HEK293 (cell line): ENCODE data around the gene LRP1B.

Source experiments
- CTCF ChIA-PET: fragments of 350-600 bp; formaldehyde crosslinking; extraction: SDS; loops from one replicate; lab custom pipeline; 2021; ENCODE audit warnings: antibody characterized with exemption; lab: Yijun Ruan, JAX
- POLR2A ChIA-PET: fragments of 300-600 bp; formaldehyde crosslinking; extraction: SDS; loops from one replicate; lab custom pipeline; 2020; ENCODE audit warnings: antibody characterized with exemption, inconsistent platforms; lab: Yijun Ruan, JAX
- H3K27ac ChIP-seq: fragments of 200-500 bp; sonication (Bioruptor generic); 2 replicates; pipeline ENCODE4 v1.5.1; 2014; ENCODE audit warnings: low read depth, low read length, control low read depth, inconsistent platforms; ENCODE audit errors: extremely low read depth
- H3K36me3 ChIP-seq, 2 experiments: fragments of 200-500 bp in 1 of 2; sonication (Bioruptor generic) in 1 of 2; 1 replicate in 1 of 2; 2 replicates in 1 of 2; pipeline ENCODE4 v1.5.1; 2014 to 2017; ENCODE audit warnings: inconsistent platforms in 2 of 2, low read length in 2 of 2; ENCODE audit not compliant: control insufficient read depth in 2 of 2, insufficient read depth in 1 of 2
- H3K4me1 ChIP-seq: fragments of 200-500 bp; sonication (Bioruptor generic); 2 replicates; pipeline ENCODE4 v1.5.1; 2014; ENCODE audit warnings: mild to moderate bottlenecking, low read length, inconsistent platforms; ENCODE audit not compliant: control insufficient read depth, insufficient read depth
- H3K4me3 ChIP-seq: 2 replicates; pipeline ENCODE4 v1.5.1; 2011; ENCODE audit warnings: low read depth, mild to moderate bottlenecking, control low read depth, low read length, moderate library complexity
- H3K9me3 ChIP-seq: fragments of 200-500 bp; sonication (Bioruptor generic); 2 replicates; pipeline ENCODE4 v1.5.1; 2014; ENCODE audit warnings: low read depth, low read length, inconsistent platforms; ENCODE audit not compliant: control insufficient read depth, insufficient read depth
- GLIS1 ChIP-seq: fragments of 450-650 bp; formaldehyde crosslinking; IDR thresholded peaks from 2 replicates; pipeline ENCODE4 v1.5.1; 2016; ENCODE audit warnings: missing biosample characterization, missing genetic modification characterization
- GLIS2 ChIP-seq: fragments of 450-650 bp; formaldehyde crosslinking; IDR thresholded peaks from 2 replicates; pipeline ENCODE4 v1.5.1; 2016; ENCODE audit warnings: missing biosample characterization, missing genetic modification characterization
- KLF7 ChIP-seq: fragments of 450-650 bp; formaldehyde crosslinking; IDR thresholded peaks from 2 replicates; pipeline ENCODE4 v1.5.1; 2016; ENCODE audit warnings: missing biosample characterization, missing genetic modification characterization, borderline replicate concordance
- OSR2 ChIP-seq: fragments of 450-650 bp; formaldehyde crosslinking; IDR thresholded peaks from 2 replicates; pipeline ENCODE4 v1.5.1; 2016; ENCODE audit warnings: missing biosample characterization, missing genetic modification characterization
- ZFP37 ChIP-seq: fragments of 450-650 bp; formaldehyde crosslinking; IDR thresholded peaks from 2 replicates; pipeline ENCODE4 v1.5.1; 2016; ENCODE audit warnings: missing biosample characterization, missing genetic modification characterization
- ZNF239 ChIP-seq: fragments of 450-650 bp; formaldehyde crosslinking; IDR thresholded peaks from 2 replicates; pipeline ENCODE4 v1.5.1; 2016; ENCODE audit warnings: missing biosample characterization, missing genetic modification characterization
- ZNF24 ChIP-seq: fragments of 450-650 bp; formaldehyde crosslinking; IDR thresholded peaks from 2 replicates; pipeline ENCODE4 v1.5.1; 2016; ENCODE audit warnings: missing biosample characterization, missing genetic modification characterization
- ZNF433 ChIP-seq: fragments of 450-650 bp; formaldehyde crosslinking; IDR thresholded peaks from 2 replicates; pipeline ENCODE4 v1.5.1; 2016; ENCODE audit warnings: missing biosample characterization, missing genetic modification characterization, low read depth
- ZNF473 ChIP-seq: fragments of 450-650 bp; formaldehyde crosslinking; IDR thresholded peaks from 2 replicates; pipeline ENCODE4 v1.5.1; 2017; ENCODE audit warnings: missing biosample characterization, missing genetic modification characterization
- ZNF514 ChIP-seq: fragments of 450-650 bp; formaldehyde crosslinking; IDR thresholded peaks from 2 replicates; pipeline ENCODE4 v1.5.1; 2016; ENCODE audit warnings: missing biosample characterization, missing genetic modification characterization
- ZNF560 ChIP-seq: fragments of 450-650 bp; formaldehyde crosslinking; IDR thresholded peaks from 2 replicates; pipeline ENCODE4 v1.5.1; 2017; ENCODE audit warnings: missing biosample characterization, missing genetic modification characterization, borderline replicate concordance
- ZNF626 ChIP-seq: fragments of 450-650 bp; sonication (Bioruptor Pico); formaldehyde crosslinking; IDR thresholded peaks from 2 replicates; pipeline ENCODE4 v1.5.1; 2018; ENCODE audit warnings: missing biosample characterization, missing genetic modification characterization, inconsistent platforms
- ZNF660 ChIP-seq: fragments of 450-650 bp; IDR thresholded peaks from 2 replicates; pipeline ENCODE4 v1.5.1; 2018; ENCODE audit warnings: missing biosample characterization, mild to moderate bottlenecking, missing genetic modification characterization
- ZNF777 ChIP-seq: fragments of 450-650 bp; formaldehyde crosslinking; IDR thresholded peaks from 2 replicates; pipeline ENCODE4 v1.5.1; 2017; ENCODE audit warnings: missing biosample characterization, missing genetic modification characterization, borderline replicate concordance
- ZSCAN16 ChIP-seq: fragments of 450-650 bp; formaldehyde crosslinking; IDR thresholded peaks from 2 replicates; pipeline ENCODE4 v1.5.1; 2016; ENCODE audit warnings: missing biosample characterization, missing genetic modification characterization
- TF ChIP-seq, protein P1 (sequence below): sonication (generic); formaldehyde crosslinking; IDR thresholded peaks from 2 replicates; pipeline ENCODE4 v1.8.1; 2022; ENCODE audit warnings: mild to moderate bottlenecking, moderate library complexity, missing genetic modification reagents
- TF ChIP-seq, protein P2 (sequence below): fragments of 450-650 bp; formaldehyde crosslinking; IDR thresholded peaks from 2 replicates; pipeline ENCODE4 v1.5.1; 2016; ENCODE audit warnings: missing biosample characterization, missing genetic modification characterization
- TF ChIP-seq, protein P3 (sequence below): fragments of 450-650 bp; formaldehyde crosslinking; IDR thresholded peaks from 2 replicates; pipeline ENCODE4 v1.5.1; 2017; ENCODE audit warnings: missing biosample characterization, missing genetic modification characterization
- TF ChIP-seq, protein P4 (sequence below): fragments of 450-650 bp; formaldehyde crosslinking; conservative IDR thresholded peaks from 2 replicates; pipeline ENCODE4 v1.5.1; 2016; ENCODE audit warnings: low read depth, missing biosample characterization, missing genetic modification characterization

LRP1B gene

DNA sequence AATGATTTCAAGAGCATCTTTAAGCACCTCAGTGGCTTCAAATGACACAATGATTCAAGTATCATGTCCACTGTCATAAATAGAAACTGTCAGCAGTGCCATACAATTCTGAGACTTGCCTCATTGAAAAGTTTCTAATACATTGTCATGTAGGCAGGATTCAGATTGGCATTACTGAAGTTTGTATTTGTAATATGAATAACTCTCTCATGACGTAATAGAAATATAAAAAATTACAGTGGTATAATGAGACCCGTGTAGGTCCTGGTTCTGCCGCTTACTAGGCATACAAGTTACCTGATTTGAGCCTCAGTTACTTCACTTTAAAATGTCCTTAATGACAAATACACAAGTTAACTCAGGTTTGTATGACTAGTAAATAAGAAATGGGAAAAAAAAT, 1814.5 kb downstream of the LRP1B start:
- Histone ChIP-seq H3K4me1 (no peaks in the 10 kb centered on the region), H3K4me3 (no peak overlapping the region), H3K36me3 (no peaks in the 10 kb centered on the region)
- CTCF ChIA-PET: no interaction called here
- POLR2A ChIA-PET: no interaction called here
- TF ChIP-seq OSR2: no peak
- TF ChIP-seq, protein P1, sequence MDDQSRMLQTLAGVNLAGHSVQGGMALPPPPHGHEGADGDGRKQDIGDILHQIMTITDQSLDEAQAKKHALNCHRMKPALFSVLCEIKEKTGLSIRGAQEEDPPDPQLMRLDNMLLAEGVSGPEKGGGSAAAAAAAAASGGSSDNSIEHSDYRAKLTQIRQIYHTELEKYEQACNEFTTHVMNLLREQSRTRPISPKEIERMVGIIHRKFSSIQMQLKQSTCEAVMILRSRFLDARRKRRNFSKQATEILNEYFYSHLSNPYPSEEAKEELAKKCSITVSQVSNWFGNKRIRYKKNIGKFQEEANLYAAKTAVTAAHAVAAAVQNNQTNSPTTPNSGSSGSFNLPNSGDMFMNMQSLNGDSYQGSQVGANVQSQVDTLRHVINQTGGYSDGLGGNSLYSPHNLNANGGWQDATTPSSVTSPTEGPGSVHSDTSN (CRISPR knock-in tag): no peak
- TF ChIP-seq, all 188 proteins: peak for 0
- Histone ChIP-seq H3K27ac (no peak overlapping the region), H3K9me3 (no peaks in the 10 kb centered on the region)

DNA sequence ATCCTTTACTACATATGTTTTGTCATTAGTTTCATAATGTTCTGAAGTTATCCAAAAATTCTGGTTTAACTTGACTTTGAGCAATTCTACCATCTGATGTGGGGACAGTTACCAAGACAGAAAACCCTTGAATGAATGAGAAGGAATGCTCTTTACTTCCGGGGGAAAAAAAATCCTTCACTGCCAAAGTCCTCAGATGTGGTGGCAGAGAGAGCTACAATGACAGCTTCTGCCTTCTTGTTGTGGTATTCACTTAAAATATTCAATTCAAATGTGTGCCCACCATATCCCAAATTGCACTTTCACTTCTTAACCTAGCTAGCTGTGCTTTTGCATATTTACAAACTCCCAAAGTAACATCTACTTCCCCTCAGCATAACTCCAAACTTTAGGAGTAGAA, 1818.9 kb downstream of the LRP1B start:
- TF ChIP-seq, protein P2, sequence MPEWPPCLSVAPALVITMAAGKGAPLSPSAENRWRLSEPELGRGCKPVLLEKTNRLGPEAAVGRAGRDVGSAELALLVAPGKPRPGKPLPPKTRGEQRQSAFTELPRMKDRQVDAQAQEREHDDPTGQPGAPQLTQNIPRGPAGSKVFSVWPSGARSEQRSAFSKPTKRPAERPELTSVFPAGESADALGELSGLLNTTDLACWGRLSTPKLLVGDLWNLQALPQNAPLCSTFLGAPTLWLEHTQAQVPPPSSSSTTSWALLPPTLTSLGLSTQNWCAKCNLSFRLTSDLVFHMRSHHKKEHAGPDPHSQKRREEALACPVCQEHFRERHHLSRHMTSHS (tag by site-specific recombination): no peak
- TF ChIP-seq ZNF473 (tag by site-specific recombination) (no peak), ZNF514 (tag by site-specific recombination) (no peak), ZNF777 (no peak), ZNF24 (no peak), ZNF626 (tag by site-specific recombination) (no peak), ZNF660 (tag by site-specific recombination) (no peak), ZNF560 (tag by site-specific recombination) (no peak), ZNF433 (tag by site-specific recombination) (no peak), ZFP37 (tag by site-specific recombination) (no peak), ZSCAN16 (tag by site-specific recombination) (no peak), GLIS1 (tag by site-specific recombination) (no peak), KLF7 (tag by site-specific recombination) (no peak), ZNF239 (tag by site-specific recombination) (no peak), GLIS2 (tag by site-specific recombination) (no peak)
- TF ChIP-seq, protein P3, sequence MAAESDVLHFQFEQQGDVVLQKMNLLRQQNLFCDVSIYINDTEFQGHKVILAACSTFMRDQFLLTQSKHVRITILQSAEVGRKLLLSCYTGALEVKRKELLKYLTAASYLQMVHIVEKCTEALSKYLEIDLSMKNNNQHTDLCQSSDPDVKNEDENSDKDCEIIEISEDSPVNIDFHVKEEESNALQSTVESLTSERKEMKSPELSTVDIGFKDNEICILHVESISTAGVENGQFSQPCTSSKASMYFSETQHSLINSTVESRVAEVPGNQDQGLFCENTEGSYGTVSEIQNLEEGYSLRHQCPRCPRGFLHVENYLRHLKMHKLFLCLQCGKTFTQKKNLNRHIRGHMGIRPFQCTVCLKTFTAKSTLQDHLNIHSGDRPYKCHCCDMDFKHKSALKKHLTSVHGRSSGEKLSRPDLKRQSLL: no peak
- TF ChIP-seq, protein P4, sequence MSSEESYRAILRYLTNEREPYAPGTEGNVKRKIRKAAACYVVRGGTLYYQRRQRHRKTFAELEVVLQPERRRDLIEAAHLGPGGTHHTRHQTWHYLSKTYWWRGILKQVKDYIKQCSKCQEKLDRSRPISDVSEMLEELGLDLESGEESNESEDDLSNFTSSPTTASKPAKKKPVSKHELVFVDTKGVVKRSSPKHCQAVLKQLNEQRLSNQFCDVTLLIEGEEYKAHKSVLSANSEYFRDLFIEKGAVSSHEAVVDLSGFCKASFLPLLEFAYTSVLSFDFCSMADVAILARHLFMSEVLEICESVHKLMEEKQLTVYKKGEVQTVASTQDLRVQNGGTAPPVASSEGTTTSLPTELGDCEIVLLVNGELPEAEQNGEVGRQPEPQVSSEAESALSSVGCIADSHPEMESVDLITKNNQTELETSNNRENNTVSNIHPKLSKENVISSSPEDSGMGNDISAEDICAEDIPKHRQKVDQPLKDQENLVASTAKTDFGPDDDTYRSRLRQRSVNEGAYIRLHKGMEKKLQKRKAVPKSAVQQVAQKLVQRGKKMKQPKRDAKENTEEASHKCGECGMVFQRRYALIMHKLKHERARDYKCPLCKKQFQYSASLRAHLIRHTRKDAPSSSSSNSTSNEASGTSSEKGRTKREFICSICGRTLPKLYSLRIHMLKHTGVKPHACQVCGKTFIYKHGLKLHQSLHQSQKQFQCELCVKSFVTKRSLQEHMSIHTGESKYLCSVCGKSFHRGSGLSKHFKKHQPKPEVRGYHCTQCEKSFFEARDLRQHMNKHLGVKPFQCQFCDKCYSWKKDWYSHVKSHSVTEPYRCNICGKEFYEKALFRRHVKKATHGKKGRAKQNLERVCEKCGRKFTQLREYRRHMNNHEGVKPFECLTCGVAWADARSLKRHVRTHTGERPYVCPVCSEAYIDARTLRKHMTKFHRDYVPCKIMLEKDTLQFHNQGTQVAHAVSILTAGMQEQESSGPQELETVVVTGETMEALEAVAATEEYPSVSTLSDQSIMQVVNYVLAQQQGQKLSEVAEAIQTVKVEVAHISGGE (tag by site-specific recombination): no peak
- TF ChIP-seq, all 188 proteins: peak for 0
- Histone ChIP-seq H3K4me1 (no peaks in the 10 kb centered on the region), H3K9me3 (no peaks in the 10 kb centered on the region), H3K27ac (no peak overlapping the region), H3K4me3 (no peak overlapping the region), H3K36me3 (no peaks in the 10 kb centered on the region)
- ChIA-PET POLR2A (no interaction called here), CTCF (no interaction called here)
